HepG2 (cell line): ENCODE results near the gene TIFAB. TPM values are rescaled to one million over a fixed set of nuclear protein-coding genes. Genes with fewer than 3 reads are reported as not detected.
A peak's percentile ranks its signal among the peaks of the same experiment; 100 is the strongest.

Source experiments
- AKAP8 ChIP-seq: sonication (generic); formaldehyde crosslinking; IDR thresholded peaks from 2 replicates; pipeline ENCODE4 v1.5.1; 2020; ENCODE audit warnings: mild to moderate bottlenecking, missing genetic modification reagents
- ATM ChIP-seq: fragments of 450-650 bp; IDR thresholded peaks from 2 replicates; pipeline ENCODE4 v1.7.1; 2017; ENCODE audit warnings: mild to moderate bottlenecking, borderline replicate concordance
- FOSL1 ChIP-seq: sonication (generic); formaldehyde crosslinking; IDR thresholded peaks from 2 replicates; pipeline ENCODE4 v1.9.0; 2021; ENCODE audit warnings: missing genetic modification reagents, borderline replicate concordance
- FOXM1 ChIP-seq: sonication (generic); formaldehyde crosslinking; IDR thresholded peaks from 2 replicates; pipeline ENCODE4 v1.5.0; 2020; ENCODE audit warnings: missing genetic modification reagents
- FOXO1 ChIP-seq: sonication (generic); formaldehyde crosslinking; IDR thresholded peaks from 2 replicates; pipeline ENCODE4 v1.4.0; 2020; ENCODE audit warnings: missing genetic modification reagents
- HDAC6 ChIP-seq: fragments of 200-600 bp; sonication (generic); IDR thresholded peaks from 2 replicates; pipeline ENCODE4 v1.7.0; 2017; ENCODE audit warnings: mild to moderate bottlenecking, antibody characterized with exemption, low read length, low read depth
- HNF4G ChIP-seq, 2 experiments: sonication (generic) in 1 of 2; formaldehyde crosslinking in 1 of 2; IDR thresholded peaks; 2 replicates each; pipeline versions ENCODE4 v1.4.0 to v1.6.1; 2011 to 2020; ENCODE audit warnings: borderline replicate concordance in 2 of 2, low read depth in 2 of 2, mild to moderate bottlenecking in 2 of 2, low read length in 1 of 2, missing genetic modification reagents in 1 of 2, moderate library complexity in 1 of 2
- ISL2 ChIP-seq: sonication (generic); formaldehyde crosslinking; IDR thresholded peaks from 2 replicates; pipeline ENCODE4 v1.5.0; 2020; ENCODE audit warnings: missing genetic modification reagents
- KDM1A ChIP-seq: IDR thresholded peaks from 2 replicates; pipeline ENCODE4 v1.6.1; 2016; ENCODE audit warnings: missing compliant biosample characterization
- NBN ChIP-seq: fragments of 450-650 bp; conservative IDR thresholded peaks from 2 replicates; pipeline ENCODE4 v1.6.1; 2017
- NCOA2 ChIP-seq: sonication (generic); formaldehyde crosslinking; IDR thresholded peaks from 2 replicates; pipeline ENCODE4 v1.8.0; 2022; ENCODE audit warnings: inconsistent platforms
- RFX1 ChIP-seq: fragments of 450-650 bp; IDR thresholded peaks from 2 replicates; pipeline ENCODE4 v1.6.1; 2017
- RFXANK ChIP-seq: IDR thresholded peaks from 2 replicates; pipeline ENCODE4 v1.6.1; 2016
- RORA ChIP-seq: sonication (generic); formaldehyde crosslinking; IDR thresholded peaks from 2 replicates; pipeline ENCODE4 v1.5.0; 2020; ENCODE audit warnings: mild to moderate bottlenecking, missing genetic modification reagents, moderate library complexity
- RXRA ChIP-seq: sonication (generic); formaldehyde crosslinking; IDR thresholded peaks from 2 replicates; pipeline ENCODE4 v1.5.1; 2020; ENCODE audit warnings: missing genetic modification reagents
- SALL2 ChIP-seq: sonication (generic); formaldehyde crosslinking; IDR thresholded peaks from 2 replicates; pipeline ENCODE4 v1.8.1; 2023; ENCODE audit warnings: mild to moderate bottlenecking, missing genetic modification reagents, inconsistent platforms
- TBX2 ChIP-seq: sonication (generic); formaldehyde crosslinking; IDR thresholded peaks from 2 replicates; pipeline ENCODE4 v1.5.0; 2020; ENCODE audit warnings: missing genetic modification reagents, mild to moderate bottlenecking, borderline replicate concordance
- XRCC5 ChIP-seq: fragments of 200-400 bp; formaldehyde crosslinking; optimal IDR thresholded peaks from 2 replicates; pipeline ENCODE3; 2017; ENCODE audit warnings: mild to moderate bottlenecking, low read length
- ZMAT3 ChIP-seq: sonication (generic); formaldehyde crosslinking; conservative IDR thresholded peaks from 2 replicates; pipeline ENCODE4 v1.7.0; 2021; ENCODE audit warnings: missing genetic modification reagents
- ZNF547 ChIP-seq: sonication (generic); formaldehyde crosslinking; IDR thresholded peaks from 2 replicates; pipeline ENCODE4 v1.5.1; 2020; ENCODE audit warnings: mild to moderate bottlenecking, missing genetic modification reagents
- ZNF607 ChIP-seq: sonication (generic); formaldehyde crosslinking; IDR thresholded peaks from 2 replicates; pipeline ENCODE4 v1.5.1; 2020; ENCODE audit warnings: missing genetic modification reagents, mild to moderate bottlenecking, borderline replicate concordance
- ZNF816 ChIP-seq: sonication (generic); formaldehyde crosslinking; IDR thresholded peaks from 2 replicates; pipeline ENCODE4 v1.8.0; 2022; ENCODE audit warnings: missing genetic modification reagents, mild to moderate bottlenecking, borderline replicate concordance
- polyA plus RNA-seq, 8 experiments: library from polyadenylated mRNA; depleted of rRNA in 3 of 8; stranded (reverse) in 7 of 8; unstranded in 1 of 8; fragments of >200 nt; fragmentation: Illumina TruSeq in 4 of 8; extraction: Trizol in 4 of 8; gene quantifications; 2 replicates each; pipeline versions ENCODE4 v1.2.1 to v1.2.3, GENCODE V29; 2011 to 2016; ENCODE audit warnings: low read depth in 4 of 8, missing spikeins in 1 of 8, mixed read lengths in 1 of 8; ENCODE audit not compliant: insufficient read depth in 1 of 8
- total RNA-seq, 5 experiments: library from RNA; depleted of rRNA; stranded (reverse); fragments of >200 nt; fragmentation: Illumina TruSeq; extraction: Trizol; gene quantifications; 2 replicates each; pipeline ENCODE4 v1.2.3, GENCODE V29; 2016; ENCODE audit warnings: low read depth in 1 of 5
- TF ChIP-seq, protein P1 (sequence below): sonication (generic); formaldehyde crosslinking; IDR thresholded peaks from 2 replicates; pipeline ENCODE4 v1.4.0; 2020; ENCODE audit warnings: missing genetic modification reagents
- TF ChIP-seq, protein P2 (sequence below): sonication (generic); formaldehyde crosslinking; IDR thresholded peaks from 2 replicates; pipeline ENCODE4 v1.9.0; 2021; ENCODE audit warnings: missing genetic modification reagents, mild to moderate bottlenecking, borderline replicate concordance
- TF ChIP-seq, protein P3 (sequence below): sonication (generic); formaldehyde crosslinking; conservative IDR thresholded peaks from 2 replicates; pipeline ENCODE4 v1.5.0; 2020; ENCODE audit warnings: missing genetic modification reagents
- TF ChIP-seq, protein P4 (sequence below): sonication (generic); formaldehyde crosslinking; conservative IDR thresholded peaks from 2 replicates; pipeline ENCODE4 v1.4.0; 2020; ENCODE audit warnings: mild to moderate bottlenecking, missing genetic modification reagents, moderate library complexity

TIFAB gene
- total and polyA plus RNA-seq, 2 of the 13 experiments (the other 11 are each of a cell fraction or from before 2014, with no cell fraction given): not detected

DNA sequence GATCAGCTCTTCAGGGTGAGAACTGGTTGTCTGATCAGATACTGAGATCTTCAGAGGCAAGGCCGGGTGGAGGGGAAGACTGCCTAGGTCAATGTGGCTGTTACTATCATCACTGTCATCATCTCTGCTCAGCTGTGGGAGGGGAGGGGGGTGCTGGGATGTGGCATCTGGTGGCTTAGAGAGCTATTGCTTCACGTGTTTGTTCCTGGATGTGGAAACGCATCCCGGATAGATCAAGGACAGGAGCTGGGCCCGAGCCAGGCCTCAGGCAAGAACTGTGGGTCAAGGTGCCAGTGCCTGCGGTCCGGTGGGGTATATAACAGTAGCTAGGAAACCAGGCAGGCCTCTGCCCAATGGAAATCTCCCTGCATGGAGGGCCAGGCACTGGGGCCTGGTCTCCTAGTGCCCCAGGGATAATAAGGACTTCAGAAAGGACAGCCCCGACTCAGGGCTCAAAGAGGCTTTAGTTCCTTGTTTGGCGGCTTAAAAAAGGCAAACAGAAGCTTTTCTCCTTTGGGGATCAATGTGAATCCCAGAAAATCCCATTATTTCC lies 30.3 kb upstream of the TIFAB start (continued):
- TF ChIP-seq, protein P1, sequence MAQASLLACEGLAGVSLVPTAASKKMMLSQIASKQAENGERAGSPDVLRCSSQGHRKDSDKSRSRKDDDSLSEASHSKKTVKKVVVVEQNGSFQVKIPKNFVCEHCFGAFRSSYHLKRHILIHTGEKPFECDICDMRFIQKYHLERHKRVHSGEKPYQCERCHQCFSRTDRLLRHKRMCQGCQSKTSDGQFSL (CRISPR knock-in tag): peak; percentile 86
- TF ChIP-seq TBX2 (no peak; the same call in 1 of the 2 replicates), ZNF816 (CRISPR knock-in tag) (no peak), KDM1A (peak; percentile 82; the same call in 1 of the 2 replicates), ZNF607 (CRISPR knock-in tag) (no peak), ATM (no peak), RXRA (CRISPR knock-in tag) (peak; percentile 78), NBN (no peak), SALL2 (peak; percentile 88), RFXANK (CRISPR knock-in tag) (0 out of 2 replicates have a peak, but pooled peaks have one; percentile 51), ZMAT3 (CRISPR knock-in tag) (no peak), FOXM1 (CRISPR knock-in tag) (no peak), AKAP8 (CRISPR knock-in tag) (no peak), FOXO1 (CRISPR knock-in tag) (peak; percentile 88), RORA (CRISPR knock-in tag) (no peak), ZNF547 (CRISPR knock-in tag) (no peak), HNF4G (IDR thresholded peaks at IDR 0.05; ENCODE audit: borderline replicate concordance, low read depth, low read length) (peak; percentile 81), HNF4G (CRISPR knock-in tag; IDR thresholded peaks at IDR 0.05; ENCODE audit: borderline replicate concordance, low read depth) (no peak; the same call in 1 of the 2 replicates), HDAC6 (no peak), FOSL1 (0 out of 2 replicates have a peak, but pooled peaks have one; percentile 20), NCOA2 (peak; percentile 94), RFX1 (no peak; the same call in 1 of the 2 replicates), XRCC5 (peak; percentile 31), ISL2 (CRISPR knock-in tag) (peak; percentile 80)
- TF ChIP-seq, protein P2, sequence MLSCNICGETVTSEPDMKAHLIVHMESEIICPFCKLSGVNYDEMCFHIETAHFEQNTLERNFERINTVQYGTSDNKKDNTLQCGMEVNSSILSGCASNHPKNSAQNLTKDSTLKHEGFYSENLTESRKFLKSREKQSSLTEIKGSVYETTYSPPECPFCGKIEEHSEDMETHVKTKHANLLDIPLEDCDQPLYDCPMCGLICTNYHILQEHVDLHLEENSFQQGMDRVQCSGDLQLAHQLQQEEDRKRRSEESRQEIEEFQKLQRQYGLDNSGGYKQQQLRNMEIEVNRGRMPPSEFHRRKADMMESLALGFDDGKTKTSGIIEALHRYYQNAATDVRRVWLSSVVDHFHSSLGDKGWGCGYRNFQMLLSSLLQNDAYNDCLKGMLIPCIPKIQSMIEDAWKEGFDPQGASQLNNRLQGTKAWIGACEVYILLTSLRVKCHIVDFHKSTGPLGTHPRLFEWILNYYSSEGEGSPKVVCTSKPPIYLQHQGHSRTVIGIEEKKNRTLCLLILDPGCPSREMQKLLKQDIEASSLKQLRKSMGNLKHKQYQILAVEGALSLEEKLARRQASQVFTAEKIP (CRISPR knock-in tag): no peak
- TF ChIP-seq, protein P3, sequence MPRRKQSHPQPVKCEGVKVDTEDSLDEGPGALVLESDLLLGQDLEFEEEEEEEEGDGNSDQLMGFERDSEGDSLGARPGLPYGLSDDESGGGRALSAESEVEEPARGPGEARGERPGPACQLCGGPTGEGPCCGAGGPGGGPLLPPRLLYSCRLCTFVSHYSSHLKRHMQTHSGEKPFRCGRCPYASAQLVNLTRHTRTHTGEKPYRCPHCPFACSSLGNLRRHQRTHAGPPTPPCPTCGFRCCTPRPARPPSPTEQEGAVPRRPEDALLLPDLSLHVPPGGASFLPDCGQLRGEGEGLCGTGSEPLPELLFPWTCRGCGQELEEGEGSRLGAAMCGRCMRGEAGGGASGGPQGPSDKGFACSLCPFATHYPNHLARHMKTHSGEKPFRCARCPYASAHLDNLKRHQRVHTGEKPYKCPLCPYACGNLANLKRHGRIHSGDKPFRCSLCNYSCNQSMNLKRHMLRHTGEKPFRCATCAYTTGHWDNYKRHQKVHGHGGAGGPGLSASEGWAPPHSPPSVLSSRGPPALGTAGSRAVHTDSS (CRISPR knock-in tag): no peak
- TF ChIP-seq, protein P4, sequence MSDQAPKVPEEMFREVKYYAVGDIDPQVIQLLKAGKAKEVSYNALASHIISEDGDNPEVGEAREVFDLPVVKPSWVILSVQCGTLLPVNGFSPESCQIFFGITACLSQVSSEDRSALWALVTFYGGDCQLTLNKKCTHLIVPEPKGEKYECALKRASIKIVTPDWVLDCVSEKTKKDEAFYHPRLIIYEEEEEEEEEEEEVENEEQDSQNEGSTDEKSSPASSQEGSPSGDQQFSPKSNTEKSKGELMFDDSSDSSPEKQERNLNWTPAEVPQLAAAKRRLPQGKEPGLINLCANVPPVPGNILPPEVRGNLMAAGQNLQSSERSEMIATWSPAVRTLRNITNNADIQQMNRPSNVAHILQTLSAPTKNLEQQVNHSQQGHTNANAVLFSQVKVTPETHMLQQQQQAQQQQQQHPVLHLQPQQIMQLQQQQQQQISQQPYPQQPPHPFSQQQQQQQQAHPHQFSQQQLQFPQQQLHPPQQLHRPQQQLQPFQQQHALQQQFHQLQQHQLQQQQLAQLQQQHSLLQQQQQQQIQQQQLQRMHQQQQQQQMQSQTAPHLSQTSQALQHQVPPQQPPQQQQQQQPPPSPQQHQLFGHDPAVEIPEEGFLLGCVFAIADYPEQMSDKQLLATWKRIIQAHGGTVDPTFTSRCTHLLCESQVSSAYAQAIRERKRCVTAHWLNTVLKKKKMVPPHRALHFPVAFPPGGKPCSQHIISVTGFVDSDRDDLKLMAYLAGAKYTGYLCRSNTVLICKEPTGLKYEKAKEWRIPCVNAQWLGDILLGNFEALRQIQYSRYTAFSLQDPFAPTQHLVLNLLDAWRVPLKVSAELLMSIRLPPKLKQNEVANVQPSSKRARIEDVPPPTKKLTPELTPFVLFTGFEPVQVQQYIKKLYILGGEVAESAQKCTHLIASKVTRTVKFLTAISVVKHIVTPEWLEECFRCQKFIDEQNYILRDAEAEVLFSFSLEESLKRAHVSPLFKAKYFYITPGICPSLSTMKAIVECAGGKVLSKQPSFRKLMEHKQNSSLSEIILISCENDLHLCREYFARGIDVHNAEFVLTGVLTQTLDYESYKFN (CRISPR knock-in tag): peak; percentile 84
